ENCODE measurements around the gene RPL22L1.

DNA sequence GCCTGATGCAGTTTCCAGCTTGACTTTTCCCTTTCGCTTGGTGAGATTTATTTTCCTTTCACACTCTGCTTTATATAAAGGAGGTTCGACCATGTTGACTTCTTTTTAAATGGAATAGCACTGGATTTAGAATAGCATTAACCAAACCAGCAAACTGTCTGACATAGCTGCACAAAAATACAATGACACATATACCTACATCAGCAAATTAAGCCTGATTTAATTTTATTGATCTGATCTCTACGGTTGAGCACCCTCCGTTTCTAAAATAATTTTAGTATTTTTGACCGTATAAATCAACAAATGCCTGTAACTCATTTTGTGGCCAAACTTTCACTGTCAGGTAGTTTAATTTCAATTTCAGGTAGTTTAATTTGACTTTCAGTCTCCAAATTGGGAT lies 44.2 kb upstream of the RPL22L1 start:
- no peak for TF ChIP-seq POLR2A (IDR thresholded peaks at IDR 0.05; ENCODE audit: low read depth, low read length)
- TF ChIP-seq, protein P1, sequence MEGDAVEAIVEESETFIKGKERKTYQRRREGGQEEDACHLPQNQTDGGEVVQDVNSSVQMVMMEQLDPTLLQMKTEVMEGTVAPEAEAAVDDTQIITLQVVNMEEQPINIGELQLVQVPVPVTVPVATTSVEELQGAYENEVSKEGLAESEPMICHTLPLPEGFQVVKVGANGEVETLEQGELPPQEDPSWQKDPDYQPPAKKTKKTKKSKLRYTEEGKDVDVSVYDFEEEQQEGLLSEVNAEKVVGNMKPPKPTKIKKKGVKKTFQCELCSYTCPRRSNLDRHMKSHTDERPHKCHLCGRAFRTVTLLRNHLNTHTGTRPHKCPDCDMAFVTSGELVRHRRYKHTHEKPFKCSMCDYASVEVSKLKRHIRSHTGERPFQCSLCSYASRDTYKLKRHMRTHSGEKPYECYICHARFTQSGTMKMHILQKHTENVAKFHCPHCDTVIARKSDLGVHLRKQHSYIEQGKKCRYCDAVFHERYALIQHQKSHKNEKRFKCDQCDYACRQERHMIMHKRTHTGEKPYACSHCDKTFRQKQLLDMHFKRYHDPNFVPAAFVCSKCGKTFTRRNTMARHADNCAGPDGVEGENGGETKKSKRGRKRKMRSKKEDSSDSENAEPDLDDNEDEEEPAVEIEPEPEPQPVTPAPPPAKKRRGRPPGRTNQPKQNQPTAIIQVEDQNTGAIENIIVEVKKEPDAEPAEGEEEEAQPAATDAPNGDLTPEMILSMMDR (conservative IDR thresholded peaks at IDR 0.05; ENCODE audit: low read depth, low read length) = no peak
- TF ChIP-seq MXI1 (IDR thresholded peaks at IDR 0.05; ENCODE audit: borderline replicate concordance, low read depth, low read length) = no peak
- no peak for TF ChIP-seq NFE2L2 (IDR thresholded peaks at IDR 0.05; ENCODE audit: low read depth, low read length)
- no peak for TF ChIP-seq RFX5 (IDR thresholded peaks at IDR 0.05; ENCODE audit: low read depth, low read length)
- TF ChIP-seq, protein P2, sequence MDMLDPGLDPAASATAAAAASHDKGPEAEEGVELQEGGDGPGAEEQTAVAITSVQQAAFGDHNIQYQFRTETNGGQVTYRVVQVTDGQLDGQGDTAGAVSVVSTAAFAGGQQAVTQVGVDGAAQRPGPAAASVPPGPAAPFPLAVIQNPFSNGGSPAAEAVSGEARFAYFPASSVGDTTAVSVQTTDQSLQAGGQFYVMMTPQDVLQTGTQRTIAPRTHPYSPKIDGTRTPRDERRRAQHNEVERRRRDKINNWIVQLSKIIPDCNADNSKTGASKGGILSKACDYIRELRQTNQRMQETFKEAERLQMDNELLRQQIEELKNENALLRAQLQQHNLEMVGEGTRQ (IDR thresholded peaks at IDR 0.05; ENCODE audit: low read depth, low read length) = no peak
